ENCODE results near the gene DUSP22.

The DUSP22 gene

GRCh38 chr6:300494-301198, 8.4 kb downstream of the DUSP22 start:
- H3K4me3 ChIP-seq (ENCODE audit: low read length), result no peak overlapping the region
- no peaks in the 10 kb centered on the region for H3K36me3 ChIP-seq (ENCODE audit: insufficient read depth, low read depth, low read length)
- H3K27ac ChIP-seq (ENCODE audit: low read length), result no peak overlapping the region
- H3K27me3 ChIP-seq (ENCODE audit: insufficient read depth, low read length), result no peaks in the 10 kb centered on the region
- no peak overlapping the region for H3K9ac ChIP-seq (ENCODE audit: low read depth, low read length)
- H3K4me1 ChIP-seq (ENCODE audit: insufficient read depth, low read length), result peaks cover 10% of the 10 kb centered on the region
- no peaks in the 10 kb centered on the region; the same call in 1 of the 2 replicates for H3K9me3 ChIP-seq (ENCODE audit: insufficient read depth, low read depth, low read length)

- H3K9me3 ChIP-seq (ENCODE audit: insufficient read depth, low read depth, low read length), result no peaks in the 10 kb centered on the region; the same call in 1 of the 2 replicates
- no peak overlapping the region for H3K27ac ChIP-seq (ENCODE audit: low read length)
- no peaks in the 10 kb centered on the region for H3K27me3 ChIP-seq (ENCODE audit: insufficient read depth, low read length)
- H3K4me3 ChIP-seq (ENCODE audit: low read length), result no peak overlapping the region
- no peaks in the 10 kb centered on the region for H3K36me3 ChIP-seq (ENCODE audit: insufficient read depth, low read depth, low read length)
- no peak overlapping the region for H3K9ac ChIP-seq (ENCODE audit: low read depth, low read length)
- H3K4me1 ChIP-seq (ENCODE audit: insufficient read depth, low read length), result peaks cover 10% of the 10 kb centered on the region
These were observed 9.2 kb downstream of the DUSP22 start for GRCh38 chr6:301526-301925.

- Histone ChIP-seq H3K4me1 (ENCODE audit: insufficient read depth, low read length) (peaks cover 10% of the 10 kb centered on the region), H3K27me3 (ENCODE audit: insufficient read depth, low read length) (no peaks in the 10 kb centered on the region), H3K4me3 (ENCODE audit: low read length) (no peak overlapping the region), H3K36me3 (ENCODE audit: insufficient read depth, low read depth, low read length) (no peaks in the 10 kb centered on the region), H3K27ac (ENCODE audit: low read length) (no peak overlapping the region), H3K9ac (ENCODE audit: low read depth, low read length) (no peak overlapping the region), H3K9me3 (ENCODE audit: insufficient read depth, low read depth, low read length) (no peaks in the 10 kb centered on the region; the same call in 1 of the 2 replicates)
These were observed 9.8 kb downstream of the DUSP22 start for GRCh38 chr6:301929-302705.

- H3K9ac ChIP-seq (ENCODE audit: low read depth, low read length), result no peak overlapping the region
- H3K27me3 ChIP-seq (ENCODE audit: insufficient read depth, low read length), result no peaks in the 10 kb centered on the region
- no peak overlapping the region for H3K27ac ChIP-seq (ENCODE audit: low read length)
- no peak overlapping the region for H3K4me3 ChIP-seq (ENCODE audit: low read length)
- no peaks in the 10 kb centered on the region for H3K36me3 ChIP-seq (ENCODE audit: insufficient read depth, low read depth, low read length)
- no peaks in the 10 kb centered on the region; the same call in 1 of the 2 replicates for H3K9me3 ChIP-seq (ENCODE audit: insufficient read depth, low read depth, low read length)
- peaks cover 8% of the 10 kb centered on the region for H3K4me1 ChIP-seq (ENCODE audit: insufficient read depth, low read length)
These were observed 10.5 kb downstream of the DUSP22 start for GRCh38 chr6:302760-303159.

- Histone ChIP-seq H3K9me3 (ENCODE audit: insufficient read depth, low read depth, low read length) (no peaks in the 10 kb centered on the region; the same call in 1 of the 2 replicates), H3K4me1 (ENCODE audit: insufficient read depth, low read length) (peaks cover 3% of the 10 kb centered on the region; the same call in 1 of the 2 replicates), H3K4me3 (ENCODE audit: low read length) (no peak overlapping the region), H3K36me3 (ENCODE audit: insufficient read depth, low read depth, low read length) (no peaks in the 10 kb centered on the region), H3K9ac (ENCODE audit: low read depth, low read length) (no peak overlapping the region), H3K27ac (ENCODE audit: low read length) (no peak overlapping the region), H3K27me3 (ENCODE audit: insufficient read depth, low read length) (no peaks in the 10 kb centered on the region)
These were observed 11.0 kb downstream of the DUSP22 start for GRCh38 chr6:303263-303662.

- no peaks in the 10 kb centered on the region; the same call in 1 of the 2 replicates for H3K9me3 ChIP-seq (ENCODE audit: insufficient read depth, low read depth, low read length)
- H3K27ac ChIP-seq (ENCODE audit: low read length), result no peak overlapping the region
- no peak overlapping the region for H3K9ac ChIP-seq (ENCODE audit: low read depth, low read length)
- H3K36me3 ChIP-seq (ENCODE audit: insufficient read depth, low read depth, low read length), result no peaks in the 10 kb centered on the region
- H3K27me3 ChIP-seq (ENCODE audit: insufficient read depth, low read length), result no peaks in the 10 kb centered on the region
- H3K4me3 ChIP-seq (ENCODE audit: low read length), result no peak overlapping the region
- H3K4me1 ChIP-seq (ENCODE audit: insufficient read depth, low read length), result no peaks in the 10 kb centered on the region
These were observed 11.8 kb downstream of the DUSP22 start for GRCh38 chr6:303948-304558.

GRCh38 chr6:304833-305370, 12.6 kb downstream of the DUSP22 start:
- Histone ChIP-seq H3K4me3 (ENCODE audit: low read length) (no peak overlapping the region), H3K27ac (ENCODE audit: low read length) (no peak overlapping the region), H3K4me1 (ENCODE audit: insufficient read depth, low read length) (no peaks in the 10 kb centered on the region), H3K9ac (ENCODE audit: low read depth, low read length) (no peak overlapping the region), H3K36me3 (ENCODE audit: insufficient read depth, low read depth, low read length) (no peaks in the 10 kb centered on the region), H3K27me3 (ENCODE audit: insufficient read depth, low read length) (no peaks in the 10 kb centered on the region), H3K9me3 (ENCODE audit: insufficient read depth, low read depth, low read length) (no peaks in the 10 kb centered on the region; the same call in 1 of the 2 replicates)

GRCh38 chr6:305371-306206, 13.3 kb downstream of the DUSP22 start:
- no peak overlapping the region for H3K27ac ChIP-seq (ENCODE audit: low read length)
- no peaks in the 10 kb centered on the region; the same call in 1 of the 2 replicates for H3K9me3 ChIP-seq (ENCODE audit: insufficient read depth, low read depth, low read length)
- H3K9ac ChIP-seq (ENCODE audit: low read depth, low read length), result no peak overlapping the region

GRCh38 chr6:306641-307061, 14.4 kb downstream of the DUSP22 start:
- H3K4me3 ChIP-seq (ENCODE audit: low read length), result no peak overlapping the region
- H3K36me3 ChIP-seq (ENCODE audit: insufficient read depth, low read depth, low read length), result no peaks in the 10 kb centered on the region

More at GRCh38 chr6:305371-306206, 13.3 kb downstream of the DUSP22 start:
- no peaks in the 10 kb centered on the region for H3K36me3 ChIP-seq (ENCODE audit: insufficient read depth, low read depth, low read length)
- no peak overlapping the region for H3K4me3 ChIP-seq (ENCODE audit: low read length)
- H3K4me1 ChIP-seq (ENCODE audit: insufficient read depth, low read length), result no peaks in the 10 kb centered on the region
- H3K27me3 ChIP-seq (ENCODE audit: insufficient read depth, low read length), result no peaks in the 10 kb centered on the region

GRCh38 chr6:307065-307814, 15.0 kb downstream of the DUSP22 start:
- Histone ChIP-seq H3K36me3 (ENCODE audit: insufficient read depth, low read depth, low read length) (no peaks in the 10 kb centered on the region), H3K4me3 (ENCODE audit: low read length) (no peak overlapping the region), H3K27me3 (ENCODE audit: insufficient read depth, low read length) (no peaks in the 10 kb centered on the region), H3K27ac (ENCODE audit: low read length) (no peak overlapping the region), H3K9ac (ENCODE audit: low read depth, low read length) (no peak overlapping the region), H3K4me1 (ENCODE audit: insufficient read depth, low read length) (no peaks in the 10 kb centered on the region), H3K9me3 (ENCODE audit: insufficient read depth, low read depth, low read length) (no peaks in the 10 kb centered on the region)

More at GRCh38 chr6:306641-307061, 14.4 kb downstream of the DUSP22 start:
- Histone ChIP-seq H3K27me3 (ENCODE audit: insufficient read depth, low read length) (no peaks in the 10 kb centered on the region), H3K27ac (ENCODE audit: low read length) (no peak overlapping the region), H3K4me1 (ENCODE audit: insufficient read depth, low read length) (no peaks in the 10 kb centered on the region), H3K9me3 (ENCODE audit: insufficient read depth, low read depth, low read length) (no peaks in the 10 kb centered on the region), H3K9ac (ENCODE audit: low read depth, low read length) (no peak overlapping the region)
